B cell (primary cell): Measurements from ENCODE around the gene CTNNA2. TPM values are rescaled to one million over a fixed set of nuclear protein-coding genes. Genes with fewer than 3 reads are reported as not detected.

Experiments used
- ATAC-seq: fragments of 200-7000 bp; cut with Tn5 transposase; one replicate; pipeline ENCODE4 v1.10.0; 2021; ENCODE audit warnings: low read depth, mild to moderate bottlenecking, moderate number of reproducible peaks, moderate library complexity
- CTCF ChIA-PET: fragments of 350-600 bp; sonication (Branson Sonifier 250); formaldehyde crosslinking; loops from one replicate; lab custom pipeline; 2021; ENCODE audit warnings: antibody characterized with exemption, inconsistent platforms; lab: Charles Lee
- POLR2A ChIA-PET: fragments of 350-600 bp; sonication (Branson Sonifier 250); formaldehyde crosslinking; loops from one replicate; lab custom pipeline; 2021; ENCODE audit warnings: antibody characterized with exemption; lab: Charles Lee
- DNase-seq: peaks from one replicate; pipeline ENCODE4 v3.0.0; 2013
- H2AFZ ChIP-seq: 2 replicates; pipeline ENCODE4 v1.6.1; 2012; ENCODE audit warnings: mild to moderate bottlenecking, low read depth, low read length; ENCODE audit not compliant: insufficient read depth, poor library complexity, severe bottlenecking
- H3K27ac ChIP-seq, 2 donors: 1 replicate in 1 of 2; 2 replicates in 1 of 2; pipeline ENCODE4 v1.5.1; 2012 to 2013; ENCODE audit warnings: low read length in 2 of 2, mild to moderate bottlenecking in 2 of 2, moderate library complexity in 1 of 2
- H3K27me3 ChIP-seq, 4 experiments: fragments of 200-600 bp in 1 of 4; sonication (generic) in 1 of 4; replicated peaks in 1 of 4; 1 replicate in 2 of 4; 2 replicates in 2 of 4; pipeline versions ENCODE4 v1.6.1 to v1.7.0; 2013 to 2016; ENCODE audit warnings: low read length in 3 of 4, mild to moderate bottlenecking in 2 of 4, mixed read lengths in 1 of 4, moderate library complexity in 1 of 4; ENCODE audit not compliant: insufficient read depth in 4 of 4, control insufficient read depth in 3 of 4; ENCODE audit errors: control extremely low read depth in 1 of 4
- H3K36me3 ChIP-seq, 2 experiments: replicated peaks in 1 of 2; 1 replicate in 1 of 2; 2 replicates in 1 of 2; pipeline versions ENCODE4 v1.6.1 to v1.7.1; 2013; ENCODE audit warnings: low read length in 1 of 2; ENCODE audit not compliant: insufficient read depth in 2 of 2, control insufficient read depth in 1 of 2; ENCODE audit errors: control extremely low read depth in 1 of 2, extremely low read depth in 1 of 2
- H3K4me1 ChIP-seq, 2 donors: fragments of 200-600 bp in 1 of 2; sonication (generic) in 1 of 2; 1 replicate in 1 of 2; 2 replicates in 1 of 2; pipeline versions ENCODE4 v1.5.1 to v1.6.1; 2013 to 2017; ENCODE audit warnings: low read length in 2 of 2; ENCODE audit not compliant: control insufficient read depth in 2 of 2, insufficient read depth in 2 of 2
- H3K4me2 ChIP-seq: replicated peaks from 2 replicates; pipeline ENCODE3; 2012; ENCODE audit warnings: mild to moderate bottlenecking, low read depth, low read length; ENCODE audit not compliant: poor library complexity, severe bottlenecking
- H3K4me3 ChIP-seq, 5 experiments: fragments of 200-600 bp in 1 of 5; sonication (generic) in 1 of 5; 1 replicate in 3 of 5; 2 replicates in 2 of 5; pipeline versions ENCODE4 v1.5.1 to v1.7.0; 2011 to 2016; ENCODE audit warnings: low read length in 4 of 5, mild to moderate bottlenecking in 4 of 5, low read depth in 2 of 5, control low read depth in 1 of 5, moderate library complexity in 1 of 5; ENCODE audit not compliant: insufficient read depth in 1 of 5; ENCODE audit errors: control extremely low read depth in 1 of 5, extremely low read depth in 1 of 5
- H3K79me2 ChIP-seq: fragments of 200-600 bp; sonication (generic); one replicate; pipeline ENCODE4 v1.6.0; 2016; ENCODE audit warnings: low read length; ENCODE audit not compliant: control insufficient read depth, insufficient read depth
- H3K9ac ChIP-seq: fragments of 200-600 bp; sonication (generic); 2 replicates; pipeline ENCODE4 v1.6.1; 2017; ENCODE audit warnings: mild to moderate bottlenecking, low read length, moderate library complexity
- H3K9me3 ChIP-seq, 3 donors: one replicate each; pipeline versions ENCODE4 v1.6.1 to v1.7.1; 2013; ENCODE audit warnings: low read length in 2 of 3; ENCODE audit not compliant: control insufficient read depth in 2 of 3, insufficient read depth in 1 of 3; ENCODE audit errors: control extremely low read depth in 1 of 3
- H4K20me1 ChIP-seq: 2 replicates; pipeline ENCODE4 v1.6.0; 2012; ENCODE audit warnings: mild to moderate bottlenecking, low read length; ENCODE audit not compliant: insufficient read depth, control insufficient read depth, poor library complexity, severe bottlenecking
- H3K27ac Mint-ChIP-seq: one replicate; pipeline ENCODE4 v1.8.0; 2021; ENCODE audit warnings: mixed read lengths
- H3K27me3 Mint-ChIP-seq: one replicate; pipeline ENCODE4 v1.8.0; 2021; ENCODE audit warnings: mixed read lengths
- H3K4me1 Mint-ChIP-seq: one replicate; pipeline ENCODE4 v1.8.0; 2021; ENCODE audit warnings: mixed read lengths
- H3K4me3 Mint-ChIP-seq: one replicate; pipeline ENCODE4 v1.8.0; 2021; ENCODE audit warnings: mixed read lengths
- H3K9me3 Mint-ChIP-seq: one replicate; pipeline ENCODE4 v1.8.0; 2022; ENCODE audit warnings: mixed read lengths; ENCODE audit not compliant: insufficient read depth
- CTCF ChIP-seq: fragments of 200-600 bp; IDR thresholded peaks from one replicate; pipeline ENCODE4 v1.8.0; 2022; ENCODE audit warnings: antibody characterized with exemption, mild to moderate bottlenecking
- EZH2 ChIP-seq: IDR thresholded peaks from 2 replicates; pipeline ENCODE4 v1.6.1; 2012; ENCODE audit warnings: borderline replicate concordance, low read depth, mild to moderate bottlenecking, moderate library complexity, low read length; ENCODE audit not compliant: insufficient read depth, poor library complexity, severe bottlenecking
- WGBS: methylation state at CpG from one replicate; pipeline ENCODE4 v1.1.5; 2013; ENCODE audit warnings: missing lambda C conversion rate; ENCODE audit not compliant: insufficient coverage; 5-methylcytosine and 5-hydroxymethylcytosine counted together
- intact Hi-C: fragments of 100-400 bp; cut with micrococcal nuclease; formaldehyde crosslinking; loops from one replicate; pipeline ENCODE4 v1.10.0; 2022
- polyA plus RNA-seq: library from polyadenylated mRNA; depleted of rRNA; stranded (reverse); fragments of >200 nt; gene quantifications from 2 replicates; pipeline ENCODE4 v1.2.3, GENCODE V29; 2012
- total RNA-seq, 2 donors: library from RNA; stranded (reverse); fragments of 120-200 nt in 1 of 2; gene quantifications; 1 replicate in 1 of 2; 2 replicates in 1 of 2; pipeline versions ENCODE4 v1.2.3 to v1.2.4, GENCODE V29; 2013 to 2022

The CTNNA2 gene
- total and polyA plus RNA-seq, 2 donors (not counting 1 experiment from before 2014, with no cell fraction given): not detected

GRCh38 chr2:79935771-79936657, 423.2 kb downstream of the CTNNA2 start:
- intact Hi-C loops: no loop called here
- Histone ChIP-seq H3K4me1 (no peaks in the 10 kb centered on the region), H3K9me3 (no peaks in the 10 kb centered on the region), H3K4me3 (no peak overlapping the region), H3K27ac (no peak overlapping the region), H3K4me2 (no peak overlapping the region), H3K36me3 (no peaks in the 10 kb centered on the region), H2AFZ (no peak overlapping the region), H3K9ac (no peak overlapping the region), H3K27me3 (no peaks in the 10 kb centered on the region), H4K20me1 (no peaks in the 10 kb centered on the region), H3K79me2 (no peaks in the 10 kb centered on the region)
- H3K27ac Mint-ChIP-seq: no peak overlapping the region
- no peak overlapping the region for H3K4me3 Mint-ChIP-seq
- no peaks in the 10 kb centered on the region for H3K4me1 Mint-ChIP-seq
- H3K27me3 Mint-ChIP-seq: no peaks in the 10 kb centered on the region
- no peaks in the 10 kb centered on the region for H3K9me3 Mint-ChIP-seq
- ATAC-seq (no peak), DNase-seq (no peak)
- CTCF ChIA-PET: no interaction called here
- POLR2A ChIA-PET: no interaction called here
- TF ChIP-seq CTCF: no peak
- WGBS: 0% methylated on average over 2 of the region's 9 CpGs

DNA sequence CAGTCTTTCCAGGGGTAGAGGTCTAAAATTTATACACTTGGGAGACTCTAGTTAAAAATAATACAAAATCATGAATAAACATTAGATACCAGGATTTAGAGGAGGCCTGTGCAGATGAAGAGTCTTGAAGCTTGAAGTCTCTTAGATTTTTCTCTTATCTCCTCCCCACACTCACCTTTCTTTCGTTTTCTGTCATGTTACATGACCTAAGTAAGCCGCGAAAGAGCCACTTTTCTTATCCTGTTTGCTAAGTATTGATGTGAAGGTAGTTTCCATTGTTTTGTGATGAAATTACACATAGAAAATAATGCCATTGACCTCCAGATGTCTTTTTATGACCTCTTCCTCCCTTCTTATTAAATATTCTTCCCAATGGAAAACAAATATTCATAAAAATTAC, 423.9 kb downstream of the CTNNA2 start:
- Histone ChIP-seq H4K20me1 (no peaks in the 10 kb centered on the region), H2AFZ (no peak overlapping the region), H3K4me1 (no peaks in the 10 kb centered on the region), H3K9me3 (no peaks in the 10 kb centered on the region), H3K27me3 (no peaks in the 10 kb centered on the region), H3K9ac (no peak overlapping the region), H3K27ac (no peak overlapping the region), H3K79me2 (no peaks in the 10 kb centered on the region), H3K4me3 (no peak overlapping the region), H3K36me3 (no peaks in the 10 kb centered on the region), H3K4me2 (no peak overlapping the region)
- ChIA-PET POLR2A (no interaction called here), CTCF (no interaction called here)
- no peak for TF ChIP-seq EZH2
- no peak for TF ChIP-seq CTCF
- DNase-seq (no peak), ATAC-seq (no peak)
- no CpG with 5 or more reads among the region's 3 CpGs for WGBS
- Mint-ChIP-seq H3K4me1 (no peaks in the 10 kb centered on the region), H3K27me3 (no peaks in the 10 kb centered on the region), H3K9me3 (no peaks in the 10 kb centered on the region), H3K4me3 (no peak overlapping the region), H3K27ac (no peak overlapping the region)
- intact Hi-C loops: no loop called here
